GM12892 (cell line): ENCODE results near the gene UBAP2L.

Experiments
- POLR2AphosphoS5 ChIP-seq: IDR thresholded peaks from 2 replicates; pipeline ENCODE4 v1.6.1; 2011; ENCODE audit warnings: low read depth, low read length, control low read depth
- TAF1 ChIP-seq: IDR thresholded peaks from 2 replicates; pipeline ENCODE4 v1.6.1; 2011; ENCODE audit warnings: low read depth, mild to moderate bottlenecking, control low read depth, low read length, borderline replicate concordance

- no peak for TF ChIP-seq POLR2AphosphoS5
- TF ChIP-seq TAF1, result no peak
Observed at GRCh38 chr1:154171880-154172279, 48.9 kb upstream of the UBAP2L start.
